GM19395 (cell line): ENCODE results near the gene TRAPPC11.

Source experiments
- ATAC-seq: cut with Tn5 transposase; IDR thresholded peaks from one replicate; pipeline ENCODE4 v1.9.1; 2021; ENCODE audit warnings: mild to moderate bottlenecking, moderate library complexity; ENCODE audit not compliant: unreplicated experiment

Gene TRAPPC11

GRCh38 chr4:183636923-183637322 lies 22.2 kb upstream of the TRAPPC11 start:
- no peak for ATAC-seq

DNA sequence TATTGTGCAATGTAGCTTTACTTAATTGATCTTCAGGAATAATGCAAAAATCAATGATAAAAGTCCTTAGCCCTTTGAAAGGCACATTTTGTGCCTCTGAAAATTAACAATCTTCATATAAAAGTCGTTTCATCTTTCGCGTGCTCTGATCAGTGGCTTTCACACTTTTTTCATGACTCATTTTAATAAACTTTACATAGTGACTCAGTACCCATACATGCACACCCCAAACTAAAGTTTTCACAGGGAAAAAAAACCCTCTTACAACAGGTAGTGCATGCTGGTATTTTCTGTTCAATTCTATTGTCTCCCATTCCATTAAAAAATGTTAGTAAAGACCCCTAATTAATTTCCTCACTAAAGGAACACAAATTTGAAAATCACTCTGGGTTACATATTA lies 21.6 kb upstream of the TRAPPC11 start:
- no peak for ATAC-seq

GRCh38 chr4:183638436-183638835 lies 20.7 kb upstream of the TRAPPC11 start:
- ATAC-seq = no peak

DNA sequence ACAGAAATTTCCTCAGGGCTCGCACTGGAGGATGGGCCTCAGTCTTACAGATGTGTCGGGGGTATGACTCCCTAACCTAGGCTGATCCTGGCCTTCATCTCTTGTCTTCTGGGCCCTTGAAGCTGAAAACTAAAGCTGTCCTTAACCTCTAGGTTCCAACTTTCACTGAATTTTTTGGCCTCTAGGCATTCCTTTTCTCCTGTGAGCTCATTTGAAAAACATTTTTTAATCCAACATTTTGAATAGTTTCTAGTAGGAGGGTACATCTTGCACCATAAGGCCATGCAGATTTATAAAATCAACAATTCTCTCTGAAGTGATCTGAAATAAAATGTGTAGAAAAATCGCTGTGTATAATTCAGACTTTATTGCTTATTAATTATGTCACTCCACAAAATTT lies 19.8 kb upstream of the TRAPPC11 start:
- no peak for ATAC-seq

DNA sequence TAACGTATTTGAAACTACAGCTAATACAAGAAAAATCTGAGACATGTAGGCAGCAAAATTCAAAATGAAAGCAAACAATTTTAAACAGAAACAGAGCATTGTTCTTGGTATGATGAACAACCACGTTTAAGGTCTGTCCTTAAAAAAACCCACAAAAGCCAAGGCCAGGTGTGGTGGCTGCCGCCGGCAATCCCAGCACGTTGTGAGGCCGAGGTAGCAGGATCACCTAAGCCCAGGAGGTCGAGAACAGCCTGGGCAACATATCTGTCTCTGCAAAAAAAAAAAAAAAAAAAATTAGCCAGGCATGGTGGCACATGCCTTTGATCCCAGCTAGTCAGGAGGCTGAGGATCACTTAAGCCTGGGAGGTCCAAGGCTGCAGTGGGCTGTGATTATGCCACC lies 13.8 kb upstream of the TRAPPC11 start:
- ATAC-seq = no peak

GRCh38 chr4:183657564-183657963 lies 1.5 kb upstream of the TRAPPC11 start:
- no peak for ATAC-seq

DNA sequence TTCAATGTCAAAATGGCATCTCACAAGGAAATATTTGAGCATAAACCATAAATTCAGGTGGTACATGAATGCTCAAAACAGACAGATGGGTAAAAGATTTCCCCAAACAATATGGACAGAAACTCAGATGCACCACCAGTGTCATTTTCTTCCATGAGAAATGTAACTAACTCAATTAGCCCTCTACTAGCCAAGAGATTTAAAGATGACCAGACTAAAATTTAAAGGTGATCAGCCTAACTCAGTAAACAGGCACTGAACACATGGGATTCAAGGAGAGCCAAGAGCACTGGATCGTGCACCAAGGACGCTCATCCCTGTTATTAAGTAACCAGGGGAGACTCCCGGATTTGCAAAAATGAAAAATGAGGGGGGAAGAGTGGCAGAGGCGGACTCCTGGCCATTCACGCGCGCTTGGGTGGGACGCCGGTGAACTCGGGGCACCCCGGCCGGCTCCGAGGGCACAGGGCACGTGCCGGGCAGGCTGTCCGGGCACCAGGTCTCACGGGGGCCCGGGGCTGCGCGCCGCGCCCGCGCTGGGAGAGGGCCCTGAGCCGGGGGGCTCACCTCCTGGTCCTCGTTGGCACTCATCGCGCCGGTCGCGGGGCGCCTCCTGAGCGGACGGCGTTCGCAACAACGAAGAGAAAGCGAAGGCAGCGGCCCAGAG lies 598 bp upstream of the TRAPPC11 start:
- peak; percentile 36 for ATAC-seq

GRCh38 chr4:183659872-183660242 lies 764 bp downstream of the TRAPPC11 start:
- no peak for ATAC-seq

DNA sequence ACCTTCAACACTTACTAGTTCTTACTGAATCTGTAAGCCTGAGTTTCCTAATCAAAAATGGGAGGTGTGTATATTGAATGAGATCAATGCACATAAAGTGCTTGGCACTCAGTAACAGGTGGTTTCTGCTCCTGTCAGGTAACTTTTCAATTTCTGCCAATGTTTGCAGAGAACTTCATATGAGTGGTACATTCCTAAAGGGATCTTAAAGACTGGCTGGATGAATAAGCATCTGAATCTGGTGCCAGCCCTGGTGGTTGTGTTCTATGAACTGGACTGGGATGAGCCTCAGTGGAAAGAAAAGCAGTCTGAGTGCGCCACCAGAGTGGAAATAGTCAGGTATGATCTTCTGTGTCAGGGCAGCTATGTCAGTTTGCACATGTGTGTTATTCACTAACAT lies 7.0 kb downstream of the TRAPPC11 start:
- no peak for ATAC-seq

- ATAC-seq = no peak
Observed at GRCh38 chr4:183670251-183670650, 11.2 kb downstream of the TRAPPC11 start.

DNA sequence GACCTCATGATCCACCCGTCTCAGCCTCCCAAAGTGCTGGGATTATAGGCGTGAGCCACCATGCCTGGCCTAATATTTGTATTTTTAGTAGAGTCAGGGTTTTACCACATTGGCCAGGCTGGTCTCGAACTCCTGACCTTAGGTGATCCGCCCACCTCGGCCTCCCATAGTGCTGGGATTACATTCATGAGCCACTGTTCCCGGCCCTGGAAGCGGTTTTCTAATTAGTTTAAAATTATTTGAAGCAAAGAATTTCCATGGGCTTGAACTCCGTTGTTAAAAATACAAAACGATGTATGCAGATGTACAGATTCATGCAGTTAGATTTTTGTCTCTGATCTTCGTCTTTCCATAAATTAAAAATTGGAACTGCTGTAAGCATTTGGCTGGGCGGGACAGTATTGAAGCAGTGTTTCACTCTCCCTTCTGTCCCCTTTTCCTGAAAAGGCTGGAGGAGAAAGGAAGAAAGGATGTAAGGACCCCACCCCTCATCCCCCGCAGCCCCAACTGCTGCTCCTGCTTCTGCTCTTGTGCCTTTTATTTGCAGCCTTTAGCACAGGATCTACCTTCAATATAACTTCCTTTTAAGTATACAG lies 12.0 kb downstream of the TRAPPC11 start:
- no peak for ATAC-seq

GRCh38 chr4:183674153-183674552 lies 15.1 kb downstream of the TRAPPC11 start:
- ATAC-seq = no peak

- no peak for ATAC-seq
Observed at GRCh38 chr4:183675625-183676024, 16.5 kb downstream of the TRAPPC11 start.

- ATAC-seq = no peak
Observed at GRCh38 chr4:183681119-183681518, 22.0 kb downstream of the TRAPPC11 start.

DNA sequence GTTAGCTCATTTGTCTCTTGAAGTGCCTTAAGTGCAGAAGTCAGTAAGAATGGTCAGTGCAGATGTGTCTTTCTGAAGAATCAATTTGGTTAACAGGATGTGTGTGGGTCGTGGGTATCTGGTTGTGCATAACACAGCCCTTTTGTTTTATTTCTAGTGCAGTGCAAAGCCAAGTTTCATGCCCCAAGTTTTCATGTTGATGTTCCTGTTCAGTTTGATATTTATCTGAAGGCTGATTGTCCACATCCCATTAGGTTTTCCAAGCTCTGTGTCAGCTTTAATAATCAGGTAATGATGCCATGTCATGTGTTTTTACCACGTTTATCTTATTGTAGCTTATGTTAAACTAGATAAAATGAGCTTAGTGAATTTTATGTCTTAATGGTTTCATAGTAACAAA lies 27.4 kb downstream of the TRAPPC11 start:
- no peak for ATAC-seq

DNA sequence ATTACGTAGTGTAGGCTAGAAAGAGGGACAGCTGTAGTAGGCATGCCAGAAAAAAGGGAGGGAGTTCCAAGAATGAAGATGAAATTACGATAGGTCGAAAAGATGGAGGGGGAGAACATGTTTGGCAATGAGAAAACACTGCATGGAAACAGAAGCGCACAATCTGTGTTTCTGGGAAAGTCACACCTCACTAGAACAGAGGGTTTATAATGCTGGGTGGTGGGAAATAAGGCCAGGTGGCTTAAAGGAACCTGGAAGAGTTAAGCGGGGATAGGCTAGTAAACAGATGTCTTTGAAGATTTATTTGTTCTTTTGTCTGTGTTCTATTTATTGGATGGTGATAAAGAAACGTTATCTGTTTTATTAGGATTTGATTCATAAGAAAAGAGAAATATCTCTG lies 29.1 kb downstream of the TRAPPC11 start:
- ATAC-seq = no peak

- no peak for ATAC-seq
Observed at GRCh38 chr4:183691006-183691405, 31.9 kb downstream of the TRAPPC11 start.

- no peak for ATAC-seq
Observed at GRCh38 chr4:183691897-183692296, 32.8 kb downstream of the TRAPPC11 start.

DNA sequence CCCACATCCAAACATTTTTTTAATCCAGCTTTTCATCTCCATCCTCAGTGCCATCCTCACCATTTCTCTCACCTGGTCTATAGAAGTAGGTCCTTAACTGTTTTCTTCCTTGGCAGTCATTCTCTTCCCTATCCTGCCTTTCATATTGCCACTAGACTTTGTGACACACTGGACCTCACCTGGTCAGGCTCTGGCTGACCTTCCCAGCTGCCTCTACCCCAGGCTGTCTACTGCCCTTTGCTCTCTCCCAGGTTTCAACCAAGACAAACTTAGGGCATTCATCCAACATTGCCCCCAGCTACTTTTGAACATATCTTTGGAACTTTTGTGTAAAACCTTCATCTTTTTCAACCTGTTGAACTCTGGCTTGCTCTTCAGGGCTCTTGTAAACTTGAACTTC lies 39.8 kb downstream of the TRAPPC11 start:
- no peak for ATAC-seq

DNA sequence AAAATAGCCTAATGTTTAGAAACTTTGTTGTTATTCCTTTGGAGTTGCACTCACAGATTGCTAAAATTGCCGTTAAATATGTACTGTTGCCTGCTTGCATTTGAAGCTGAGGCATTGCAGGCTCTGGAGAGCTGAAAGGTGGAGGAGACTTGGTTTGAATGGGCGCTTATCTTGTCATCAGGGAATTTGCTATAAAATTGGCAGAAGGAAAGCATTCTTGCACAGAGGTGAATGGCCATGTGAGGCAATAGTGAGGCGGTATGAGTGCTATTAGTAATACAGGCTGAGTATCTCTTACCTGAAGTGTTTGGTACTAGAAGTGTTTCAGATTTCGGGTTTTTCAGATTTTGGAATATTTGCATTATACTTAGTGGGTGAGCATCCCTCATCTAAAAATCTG lies 41.3 kb downstream of the TRAPPC11 start:
- no peak for ATAC-seq

DNA sequence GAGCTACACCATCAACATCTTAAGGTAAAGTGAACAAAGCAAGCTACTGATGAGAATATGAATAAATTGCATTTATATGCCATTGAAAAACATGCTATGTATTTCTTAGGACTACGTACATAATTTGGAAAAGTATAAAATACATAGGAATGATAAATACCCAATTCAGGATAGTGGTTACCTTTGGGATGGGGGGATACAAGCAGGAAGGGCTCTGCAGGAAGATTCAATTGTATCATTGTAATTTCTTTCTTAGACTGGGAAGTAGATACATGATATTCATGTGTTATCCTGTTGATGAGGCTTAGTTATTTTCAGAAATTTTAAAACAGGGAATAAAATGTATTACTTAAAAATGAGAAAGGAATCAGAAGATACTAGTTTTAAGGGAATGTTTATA lies 43.4 kb downstream of the TRAPPC11 start:
- no peak for ATAC-seq

DNA sequence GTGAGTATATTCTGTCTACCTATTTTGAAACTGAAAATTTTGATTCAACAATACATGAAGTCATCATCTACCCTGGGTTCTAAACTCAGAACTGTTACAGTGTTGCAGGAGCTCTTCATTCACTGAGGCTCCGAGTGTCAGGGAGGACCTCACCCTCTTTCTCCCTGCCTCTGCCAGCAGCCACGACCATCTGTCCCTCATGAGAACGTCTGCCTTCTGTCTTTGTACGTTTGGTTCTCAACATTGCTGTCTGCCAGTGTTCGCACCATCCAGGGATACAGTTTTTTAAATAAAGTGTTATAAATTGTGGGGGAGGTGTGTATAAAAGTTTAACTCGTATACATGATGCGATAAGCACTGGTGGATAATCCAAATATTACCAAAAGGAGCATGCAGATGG lies 55.5 kb downstream of the TRAPPC11 start:
- ATAC-seq = no peak

DNA sequence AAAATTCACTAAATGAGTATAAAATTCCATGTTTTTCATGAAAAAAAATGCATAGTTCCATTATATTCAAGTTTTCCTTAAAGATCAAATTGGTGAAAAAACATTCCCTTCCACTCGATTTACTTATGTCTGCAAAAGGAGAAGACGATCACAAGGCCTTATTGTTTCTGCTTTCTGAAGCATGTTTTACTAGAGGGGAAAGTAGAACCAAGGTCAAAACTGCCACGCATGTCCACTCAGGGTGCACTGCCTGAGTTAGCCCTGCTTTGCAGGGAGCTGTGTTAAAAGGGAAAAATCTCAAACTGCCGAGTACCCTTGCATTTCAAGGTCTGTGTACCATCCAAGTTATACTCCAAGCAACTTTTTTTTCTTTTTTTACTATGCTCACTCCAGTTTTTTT lies 57.2 kb downstream of the TRAPPC11 start:
- no peak for ATAC-seq
